KMS-11 (cell line): ENCODE results near the gene C5AR1.
"Not testable (repeated sequence)": the region's sequence is repeated elsewhere in the genome, so short reads cannot be mapped to it uniquely, and the experiment has no call there.

Experiments
- H2AFZ ChIP-seq: fragments of 200-600 bp; sonication (generic); 2 replicates; pipeline ENCODE4 v1.6.1; 2016; ENCODE audit warnings: antibody characterized with exemption, mixed run types, low read depth
- H3K27ac ChIP-seq: fragments of 200-600 bp; sonication (generic); 2 replicates; pipeline ENCODE4 v1.6.1; 2016; ENCODE audit warnings: mild to moderate bottlenecking, mixed run types
- H3K27me3 ChIP-seq: fragments of 200-600 bp; sonication (generic); 2 replicates; pipeline ENCODE4 v1.6.1; 2017; ENCODE audit warnings: mild to moderate bottlenecking, low read depth, mixed run types, moderate library complexity; ENCODE audit not compliant: insufficient read depth
- H3K36me3 ChIP-seq: fragments of 200-600 bp; sonication (generic); 2 replicates; pipeline ENCODE4 v1.6.1; 2017; ENCODE audit warnings: mild to moderate bottlenecking, mixed run types; ENCODE audit not compliant: insufficient read depth
- H3K4me1 ChIP-seq: fragments of 200-600 bp; sonication (generic); 2 replicates; pipeline ENCODE4 v1.6.1; 2016; ENCODE audit warnings: mild to moderate bottlenecking, low read depth, mixed run types; ENCODE audit not compliant: poor library complexity, severe bottlenecking
- H3K4me2 ChIP-seq: fragments of 200-600 bp; sonication (generic); 2 replicates; pipeline ENCODE4 v1.7.0; 2016; ENCODE audit warnings: mild to moderate bottlenecking, mixed run types
- H3K4me3 ChIP-seq: fragments of 200-600 bp; sonication (generic); IDR thresholded peaks from 2 replicates; pipeline ENCODE4 v1.6.1; 2017; ENCODE audit warnings: low read depth, low read length, mixed read lengths; ENCODE audit not compliant: insufficient read depth
- H3K79me2 ChIP-seq: fragments of 200-600 bp; sonication (generic); 2 replicates; pipeline ENCODE4 v1.6.1; 2016; ENCODE audit warnings: low read depth, mixed run types; ENCODE audit not compliant: insufficient read depth
- H3K9ac ChIP-seq: fragments of 200-600 bp; sonication (generic); 2 replicates; pipeline ENCODE4 v1.6.1; 2016; ENCODE audit warnings: mild to moderate bottlenecking, mixed run types
- H4K20me1 ChIP-seq: fragments of 200-600 bp; sonication (generic); 2 replicates; pipeline ENCODE4 v1.6.1; 2016; ENCODE audit warnings: mild to moderate bottlenecking, mixed run types; ENCODE audit not compliant: insufficient read depth
- CTCF ChIP-seq: fragments of 200-600 bp; sonication (generic); conservative IDR thresholded peaks from 2 replicates; pipeline ENCODE4 v1.6.1; 2017; ENCODE audit warnings: low read depth, mild to moderate bottlenecking, antibody characterized with exemption, low read length, moderate library complexity, mixed read lengths

Gene C5AR1

GRCh38 chr19:47344425-47344824 lies 34.8 kb downstream of the C5AR1 start:
- Histone ChIP-seq H3K36me3 (no peaks in the 10 kb centered on the region), H3K27ac (no peak overlapping the region), H4K20me1 (no peaks in the 10 kb centered on the region), H3K79me2 (0 out of 2 replicates have a peak, but pooled peaks cover 2% of the 10 kb centered on the region), H3K9ac (no peak overlapping the region), H2AFZ (no peak overlapping the region), H3K4me2 (no peak overlapping the region), H3K4me1 (peaks cover 6% of the 10 kb centered on the region), H3K4me3 (no peak overlapping the region), H3K27me3 (peaks cover 15% of the 10 kb centered on the region; the same call in 1 of the 2 replicates)
- TF ChIP-seq CTCF = no peak

GRCh38 chr19:47346024-47346423 lies 36.4 kb downstream of the C5AR1 start:
- not testable (repeated sequence) for H4K20me1 ChIP-seq, H3K4me3 ChIP-seq, H3K27ac ChIP-seq, H3K4me2 ChIP-seq, H3K36me3 ChIP-seq, H2AFZ ChIP-seq, H3K9ac ChIP-seq
- peaks cover 16% of the 10 kb centered on the region; the same call in 1 of the 2 replicates for H3K79me2 ChIP-seq
- peaks cover 17% of the 10 kb centered on the region for H3K4me1 ChIP-seq
- peaks cover 11% of the 10 kb centered on the region; the same call in 1 of the 2 replicates for H3K27me3 ChIP-seq

GRCh38 chr19:47348819-47349795 lies 39.4 kb downstream of the C5AR1 start, which contains the start of gene DHX34:
DHX34 (plus strand) TSS chr19:47349315; CDS start chr19:47353031, 3,716 bp downstream.
- Histone ChIP-seq H4K20me1 (no peaks in the 10 kb centered on the region), H3K27ac (no peak within 1 kb of the TSS), H3K36me3 (peaks cover 3% of the 10 kb centered on the region; the same call in 1 of the 2 replicates), H2AFZ (peak within 1 kb of the TSS; percentile 84), H3K79me2 (peaks cover 20% of the 10 kb centered on the region; the same call in 1 of the 2 replicates), H3K4me1 (peaks cover 17% of the 10 kb centered on the region), H3K4me3 (peak within 1 kb of the TSS; percentile 66), H3K4me2 (peak within 1 kb of the TSS; percentile 77), H3K27me3 (peaks cover 4% of the 10 kb centered on the region; the same call in 1 of the 2 replicates), H3K9ac (peak within 1 kb of the TSS; percentile 64)
- peak; percentile 97 for TF ChIP-seq CTCF

- Histone ChIP-seq H4K20me1 (no peaks in the 10 kb centered on the region), H2AFZ (no peak overlapping the region), H3K27me3 (0 out of 2 replicates have a peak, but pooled peaks cover 4% of the 10 kb centered on the region), H3K9ac (no peak overlapping the region), H3K4me3 (no peak overlapping the region), H3K27ac (no peak overlapping the region), H3K4me2 (peak overlapping the region; percentile 77), H3K4me1 (peaks cover 17% of the 10 kb centered on the region), H3K36me3 (peaks cover 5% of the 10 kb centered on the region; the same call in 1 of the 2 replicates), H3K79me2 (peaks cover 20% of the 10 kb centered on the region; the same call in 1 of the 2 replicates)
- no peak for TF ChIP-seq CTCF
Measured at GRCh38 chr19:47350630-47351029, 41.0 kb downstream of the C5AR1 start.
